ENCODE results near the gene GLI2. TPM values are rescaled to one million over a fixed set of nuclear protein-coding genes. Genes with fewer than 3 reads are reported as not detected.

Gene GLI2
- total RNA-seq, 1 experiment from 2014 or later = 11.6 TPM

DNA sequence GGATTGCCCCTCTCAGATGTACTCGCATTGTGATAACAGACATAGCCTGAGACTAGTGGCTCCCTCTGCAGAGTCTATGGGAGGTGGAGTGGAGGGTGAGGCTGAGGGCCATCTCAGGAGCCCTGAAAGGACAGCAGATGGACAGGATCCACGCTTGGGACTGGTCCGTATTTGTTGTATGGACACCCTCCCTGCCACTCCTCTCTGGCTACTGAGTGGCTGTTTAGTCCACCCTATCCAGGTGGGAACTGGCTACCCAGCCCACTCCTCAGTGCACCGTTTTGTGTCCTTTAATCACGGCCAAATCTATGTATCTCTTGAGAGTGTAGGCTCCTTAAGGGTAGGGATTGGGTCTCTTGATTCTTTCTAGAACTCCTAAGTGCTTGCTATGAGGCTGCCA is 4.5 kb upstream of the GLI2 start:
- Histone ChIP-seq H3K79me2 (ENCODE audit: low read depth) (no peaks in the 10 kb centered on the region), H3K4me2 (no peak overlapping the region), H2AFZ (no peak overlapping the region), H4K20me1 (ENCODE audit: insufficient read depth) (no peaks in the 10 kb centered on the region), H3K9me3 (ENCODE audit: insufficient read depth, low read depth) (no peaks in the 10 kb centered on the region), H3K36me3 (ENCODE audit: low read depth) (no peaks in the 10 kb centered on the region), H3K27me3 (ENCODE audit: insufficient read depth, low read depth) (peaks cover 30% of the 10 kb centered on the region), H3F3A (ENCODE audit: insufficient read depth, low read depth) (no peaks in the 10 kb centered on the region), H3K27ac (no peak overlapping the region), H3K4me1 (replicated peaks; ENCODE audit: insufficient read depth) (peaks cover 4% of the 10 kb centered on the region), H3K4me3 (no peak overlapping the region), H3K9me2 (ENCODE audit: insufficient read depth) (no peaks in the 10 kb centered on the region)
- no peak for DNase-seq
- intact Hi-C loops (cut with micrococcal nuclease; ENCODE audit: unreplicated experiment) = no loop called here
- CTCF ChIA-PET = no interaction called here
- TF ChIP-seq, protein P1, sequence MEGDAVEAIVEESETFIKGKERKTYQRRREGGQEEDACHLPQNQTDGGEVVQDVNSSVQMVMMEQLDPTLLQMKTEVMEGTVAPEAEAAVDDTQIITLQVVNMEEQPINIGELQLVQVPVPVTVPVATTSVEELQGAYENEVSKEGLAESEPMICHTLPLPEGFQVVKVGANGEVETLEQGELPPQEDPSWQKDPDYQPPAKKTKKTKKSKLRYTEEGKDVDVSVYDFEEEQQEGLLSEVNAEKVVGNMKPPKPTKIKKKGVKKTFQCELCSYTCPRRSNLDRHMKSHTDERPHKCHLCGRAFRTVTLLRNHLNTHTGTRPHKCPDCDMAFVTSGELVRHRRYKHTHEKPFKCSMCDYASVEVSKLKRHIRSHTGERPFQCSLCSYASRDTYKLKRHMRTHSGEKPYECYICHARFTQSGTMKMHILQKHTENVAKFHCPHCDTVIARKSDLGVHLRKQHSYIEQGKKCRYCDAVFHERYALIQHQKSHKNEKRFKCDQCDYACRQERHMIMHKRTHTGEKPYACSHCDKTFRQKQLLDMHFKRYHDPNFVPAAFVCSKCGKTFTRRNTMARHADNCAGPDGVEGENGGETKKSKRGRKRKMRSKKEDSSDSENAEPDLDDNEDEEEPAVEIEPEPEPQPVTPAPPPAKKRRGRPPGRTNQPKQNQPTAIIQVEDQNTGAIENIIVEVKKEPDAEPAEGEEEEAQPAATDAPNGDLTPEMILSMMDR (conservative IDR thresholded peaks at IDR 0.05) = no peak
- no peak for TF ChIP-seq EZH2 (IDR thresholded peaks at IDR 0.05; ENCODE audit: low read depth)
- BruUV-seq (replicated peaks) = no TSS peak
- POLR2A ChIA-PET (ENCODE audit: unreplicated experiment) = no interaction called here

- peaks cover 18% of the 10 kb centered on the region for H3K4me1 ChIP-seq (replicated peaks; ENCODE audit: insufficient read depth)
- H3F3A ChIP-seq (ENCODE audit: insufficient read depth, low read depth) = no peaks in the 10 kb centered on the region
- no peaks in the 10 kb centered on the region for H3K9me2 ChIP-seq (ENCODE audit: insufficient read depth)
- peaks cover 45% of the 10 kb centered on the region for H3K27me3 ChIP-seq (ENCODE audit: insufficient read depth, low read depth)
- H3K27ac ChIP-seq = no peak overlapping the region
- ChIA-PET CTCF (interaction anchor here (0.6 kb wide), 1 partner anchor 345 kb away, joined by 3 read pairs; no protein-coding TSS in a partner anchor), POLR2A (ENCODE audit: unreplicated experiment) (interaction anchor here (0.7 kb wide), 1 partner anchor 920 kb away, joined by 7 read pairs; no protein-coding TSS in a partner anchor)
- no peaks in the 10 kb centered on the region for H4K20me1 ChIP-seq (ENCODE audit: insufficient read depth)
- intact Hi-C loops (cut with micrococcal nuclease; ENCODE audit: unreplicated experiment) = no loop called here
- no peak overlapping the region for H3K4me3 ChIP-seq
- H3K4me2 ChIP-seq = no peak overlapping the region
- H2AFZ ChIP-seq = no peak overlapping the region
- no TSS peak for BruUV-seq (replicated peaks)
- TF ChIP-seq, protein P1 (conservative IDR thresholded peaks at IDR 0.05) = no peak
- no peak for TF ChIP-seq EZH2 (IDR thresholded peaks at IDR 0.05; ENCODE audit: low read depth)
- H3K9me3 ChIP-seq (ENCODE audit: insufficient read depth, low read depth) = no peaks in the 10 kb centered on the region
- no peak for DNase-seq
- no peaks in the 10 kb centered on the region for H3K79me2 ChIP-seq (ENCODE audit: low read depth)
- H3K36me3 ChIP-seq (ENCODE audit: low read depth) = no peaks in the 10 kb centered on the region
Observed at GRCh38 chr2:120732506-120733237, 3.0 kb upstream of the GLI2 start.

- H3K36me3 ChIP-seq (ENCODE audit: low read depth) = no peaks in the 10 kb centered on the region
- H3K9me2 ChIP-seq (ENCODE audit: insufficient read depth) = no peaks in the 10 kb centered on the region
- H4K20me1 ChIP-seq (ENCODE audit: insufficient read depth) = no peaks in the 10 kb centered on the region
- H3F3A ChIP-seq (ENCODE audit: insufficient read depth, low read depth) = no peaks in the 10 kb centered on the region
- H3K4me2 ChIP-seq = no peak overlapping the region
- H3K27ac ChIP-seq = no peak overlapping the region
- no peaks in the 10 kb centered on the region for H3K79me2 ChIP-seq (ENCODE audit: low read depth)
- intact Hi-C loops (cut with micrococcal nuclease; ENCODE audit: unreplicated experiment) = no loop called here
- no peak overlapping the region for H2AFZ ChIP-seq
- DNase-seq = no peak
- H3K27me3 ChIP-seq (ENCODE audit: insufficient read depth, low read depth) = peaks cover 53% of the 10 kb centered on the region
- TF ChIP-seq, protein P1 (conservative IDR thresholded peaks at IDR 0.05) = no peak
- TF ChIP-seq EZH2 (IDR thresholded peaks at IDR 0.05; ENCODE audit: low read depth) = no peak
- BruUV-seq (replicated peaks) = no TSS peak
- ChIA-PET POLR2A (ENCODE audit: unreplicated experiment) (interaction anchor here (0.7 kb wide), 1 partner anchor 921 kb away, joined by 7 read pairs; no protein-coding TSS in a partner anchor), CTCF (interaction anchor here (0.6 kb wide), 1 partner anchor 344 kb away, joined by 3 read pairs; no protein-coding TSS in a partner anchor)
- no peak overlapping the region for H3K4me3 ChIP-seq
- peaks cover 20% of the 10 kb centered on the region for H3K4me1 ChIP-seq (replicated peaks; ENCODE audit: insufficient read depth)
- no peaks in the 10 kb centered on the region for H3K9me3 ChIP-seq (ENCODE audit: insufficient read depth, low read depth)
Observed at GRCh38 chr2:120733238-120733932, 2.3 kb upstream of the GLI2 start.

Data from PC-9 (cell line).